DOHH2 (cell line): ENCODE results near the gene OLFM4.

ENCODE experiments used
- H3F3A ChIP-seq: fragments of 200-600 bp; sonication (generic), shearing (Covaris generic); 2 replicates; pipeline ENCODE4 v1.6.0; 2016; ENCODE audit warnings: antibody characterized with exemption, mild to moderate bottlenecking; ENCODE audit not compliant: control insufficient read depth, insufficient read depth
- H3K27ac ChIP-seq: fragments of 200-600 bp; sonication (generic); 2 replicates; pipeline ENCODE4 v1.5.1; 2014; ENCODE audit warnings: low read depth, mild to moderate bottlenecking, low read length, moderate library complexity
- H3K27me3 ChIP-seq: fragments of 200-600 bp; sonication (generic); 2 replicates; pipeline ENCODE4 v1.6.1; 2014; ENCODE audit warnings: mild to moderate bottlenecking, low read length, mixed read lengths; ENCODE audit not compliant: control insufficient read depth
- H3K36me3 ChIP-seq: fragments of 200-600 bp; sonication (generic); 2 replicates; pipeline ENCODE4 v1.6.1; 2014; ENCODE audit warnings: mild to moderate bottlenecking, low read length, moderate library complexity, mixed read lengths; ENCODE audit not compliant: control insufficient read depth
- H3K4me1 ChIP-seq: fragments of 200-600 bp; sonication (generic); 2 replicates; pipeline ENCODE4 v1.6.1; 2014; ENCODE audit warnings: mild to moderate bottlenecking, low read length, mixed read lengths; ENCODE audit not compliant: control insufficient read depth
- H3K4me2 ChIP-seq: fragments of 200-600 bp; sonication (generic); 2 replicates; pipeline ENCODE4 v1.6.0; 2014; ENCODE audit warnings: mild to moderate bottlenecking, low read length, moderate library complexity
- H3K4me3 ChIP-seq: fragments of 200-600 bp; sonication (generic); 2 replicates; pipeline ENCODE4 v1.5.1; 2014; ENCODE audit warnings: mild to moderate bottlenecking, low read length, mixed read lengths
- H3K79me2 ChIP-seq: fragments of 200-600 bp; sonication (generic); 2 replicates; pipeline ENCODE4 v1.6.1; 2014; ENCODE audit warnings: mild to moderate bottlenecking, low read length, mixed read lengths; ENCODE audit not compliant: control insufficient read depth
- H3K9me2 ChIP-seq: fragments of 200-600 bp; sonication (generic); replicated peaks from 2 replicates; pipeline ENCODE4 v1.6.1; 2014; ENCODE audit warnings: mild to moderate bottlenecking, low read length, mixed read lengths; ENCODE audit not compliant: control insufficient read depth
- H3K9me3 ChIP-seq: fragments of 200-600 bp; sonication (generic); 2 replicates; pipeline ENCODE4 v1.6.1; 2014; ENCODE audit warnings: antibody characterized with exemption, low read length, mixed read lengths; ENCODE audit not compliant: control insufficient read depth, insufficient read depth
- H4K20me1 ChIP-seq: fragments of 200-600 bp; sonication (generic); 2 replicates; pipeline ENCODE4 v1.6.0; 2014; ENCODE audit warnings: low read depth, mild to moderate bottlenecking, antibody characterized with exemption, low read length, moderate library complexity; ENCODE audit not compliant: control insufficient read depth, insufficient read depth
- EZH2phosphoT487 ChIP-seq: fragments of 200-600 bp; sonication (generic); IDR thresholded peaks from 2 replicates; pipeline ENCODE4 v1.6.1; 2017; ENCODE audit warnings: borderline replicate concordance, mild to moderate bottlenecking, antibody characterized with exemption, low read length, moderate library complexity, mixed read lengths
- TF ChIP-seq, protein P1 (sequence below): fragments of 200-600 bp; sonication (generic); IDR thresholded peaks from one replicate; pipeline ENCODE4 v1.5.1; 2014; ENCODE audit warnings: antibody characterized with exemption, mild to moderate bottlenecking, low read depth, low read length; ENCODE audit not compliant: poor library complexity, severe bottlenecking

Gene OLFM4

GRCh38 chr13:53041968-53042516, 13.4 kb downstream of the OLFM4 start:
- Histone ChIP-seq H3K4me1 (no peaks in the 10 kb centered on the region), H3K79me2 (no peaks in the 10 kb centered on the region), H3K27me3 (no peaks in the 10 kb centered on the region), H3K36me3 (no peaks in the 10 kb centered on the region), H4K20me1 (no peaks in the 10 kb centered on the region), H3F3A (no peaks in the 10 kb centered on the region), H3K4me3 (no peak overlapping the region), H3K9me2 (no peaks in the 10 kb centered on the region), H3K4me2 (no peak overlapping the region), H3K27ac (no peak overlapping the region), H3K9me3 (no peaks in the 10 kb centered on the region)
- TF ChIP-seq EZH2phosphoT487: no peak
- TF ChIP-seq, protein P1, sequence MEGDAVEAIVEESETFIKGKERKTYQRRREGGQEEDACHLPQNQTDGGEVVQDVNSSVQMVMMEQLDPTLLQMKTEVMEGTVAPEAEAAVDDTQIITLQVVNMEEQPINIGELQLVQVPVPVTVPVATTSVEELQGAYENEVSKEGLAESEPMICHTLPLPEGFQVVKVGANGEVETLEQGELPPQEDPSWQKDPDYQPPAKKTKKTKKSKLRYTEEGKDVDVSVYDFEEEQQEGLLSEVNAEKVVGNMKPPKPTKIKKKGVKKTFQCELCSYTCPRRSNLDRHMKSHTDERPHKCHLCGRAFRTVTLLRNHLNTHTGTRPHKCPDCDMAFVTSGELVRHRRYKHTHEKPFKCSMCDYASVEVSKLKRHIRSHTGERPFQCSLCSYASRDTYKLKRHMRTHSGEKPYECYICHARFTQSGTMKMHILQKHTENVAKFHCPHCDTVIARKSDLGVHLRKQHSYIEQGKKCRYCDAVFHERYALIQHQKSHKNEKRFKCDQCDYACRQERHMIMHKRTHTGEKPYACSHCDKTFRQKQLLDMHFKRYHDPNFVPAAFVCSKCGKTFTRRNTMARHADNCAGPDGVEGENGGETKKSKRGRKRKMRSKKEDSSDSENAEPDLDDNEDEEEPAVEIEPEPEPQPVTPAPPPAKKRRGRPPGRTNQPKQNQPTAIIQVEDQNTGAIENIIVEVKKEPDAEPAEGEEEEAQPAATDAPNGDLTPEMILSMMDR: no peak

DNA sequence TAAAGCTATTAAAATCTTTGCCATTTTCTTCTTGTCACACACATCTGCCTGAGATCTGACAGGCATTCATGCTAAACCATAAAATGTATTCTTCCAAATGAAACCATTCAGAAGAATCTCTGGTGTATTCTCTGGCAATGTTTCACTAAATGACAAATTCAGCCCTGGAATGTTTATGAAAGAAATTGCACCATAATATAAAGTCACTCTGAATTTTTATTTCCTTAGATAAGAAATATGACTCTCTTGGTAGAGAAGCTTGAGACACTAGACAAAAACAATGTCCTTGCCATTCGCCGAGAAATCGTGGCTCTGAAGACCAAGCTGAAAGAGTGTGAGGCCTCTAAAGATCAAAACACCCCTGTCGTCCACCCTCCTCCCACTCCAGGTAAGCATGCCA, 14.3 kb downstream of the OLFM4 start:
- Histone ChIP-seq H3K27ac (no peak overlapping the region), H3K9me3 (no peaks in the 10 kb centered on the region), H3K4me3 (no peak overlapping the region), H3K79me2 (no peaks in the 10 kb centered on the region), H3K4me1 (no peaks in the 10 kb centered on the region), H3F3A (no peaks in the 10 kb centered on the region), H3K4me2 (no peak overlapping the region), H4K20me1 (no peaks in the 10 kb centered on the region), H3K27me3 (no peaks in the 10 kb centered on the region), H3K36me3 (no peaks in the 10 kb centered on the region), H3K9me2 (no peaks in the 10 kb centered on the region)
- no peak for TF ChIP-seq EZH2phosphoT487
- TF ChIP-seq, protein P1: no peak

DNA sequence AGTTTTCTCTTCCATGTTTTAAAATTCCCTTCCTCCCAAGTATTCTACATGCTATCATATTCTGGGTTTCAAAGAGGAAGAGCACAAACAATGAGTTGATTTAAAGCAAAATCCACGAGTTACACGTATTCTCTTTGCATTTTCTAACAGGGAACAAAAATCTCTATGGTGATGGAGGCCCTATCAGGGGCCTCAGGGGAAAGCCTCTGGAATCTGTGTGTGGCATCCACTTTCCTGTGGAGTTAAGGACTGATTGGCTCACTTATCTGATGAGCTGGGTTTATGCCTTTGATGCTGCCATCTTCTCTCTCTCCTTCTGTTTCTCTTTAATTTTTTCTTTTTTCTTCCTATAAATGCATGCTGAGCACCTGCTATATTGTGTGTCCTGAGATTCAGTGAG, 14.8 kb downstream of the OLFM4 start:
- Histone ChIP-seq H4K20me1 (no peaks in the 10 kb centered on the region), H3K36me3 (no peaks in the 10 kb centered on the region), H3K79me2 (no peaks in the 10 kb centered on the region), H3K27ac (no peak overlapping the region), H3F3A (no peaks in the 10 kb centered on the region), H3K4me1 (no peaks in the 10 kb centered on the region), H3K9me2 (no peaks in the 10 kb centered on the region), H3K9me3 (no peaks in the 10 kb centered on the region), H3K4me2 (no peak overlapping the region), H3K4me3 (no peak overlapping the region), H3K27me3 (no peaks in the 10 kb centered on the region)
- TF ChIP-seq, protein P1: no peak
- TF ChIP-seq EZH2phosphoT487: no peak
